IMR-90 (cell line): Measurements from ENCODE around the gene NKX1-1. TPM values are rescaled to one million over a fixed set of nuclear protein-coding genes. Genes with fewer than 3 reads are reported as not detected.

ENCODE experiments used
- ATAC-seq: fragments of 200-7000 bp; cut with Tn5 transposase; 2 replicates; pipeline ENCODE4 v1.9.1; 2020; ENCODE audit warnings: low read depth, mild to moderate bottlenecking, moderate library complexity
- BruUV-seq: library from RNA; stranded (reverse); fragments of 400-500 nt; replicated peaks from 2 replicates; lab custom pipeline; 2021; lab: Mats Ljungman, UMichigan
- CTCF ChIA-PET: fragments of 300-600 bp; formaldehyde crosslinking; extraction: SDS; loops from one replicate; lab custom pipeline; 2021; ENCODE audit warnings: antibody characterized with exemption; lab: Yijun Ruan, JAX
- POLR2A ChIA-PET: fragments of 300-600 bp; sonication (Branson Sonifier 250); formaldehyde crosslinking; loops from one replicate; lab custom pipeline; 2022; ENCODE audit warnings: antibody characterized with exemption; ENCODE audit not compliant: unreplicated experiment; lab: Charles Lee
- DNase-seq: peaks from one replicate; pipeline ENCODE4 v3.0.0; 2013
- H2AFZ ChIP-seq: replicated peaks from 2 replicates; pipeline ENCODE3; 2013; ENCODE audit warnings: low read length, mild to moderate bottlenecking; ENCODE audit not compliant: poor library complexity
- H2AK5ac ChIP-seq: 2 replicates; pipeline ENCODE4 v1.6.1; 2013; ENCODE audit warnings: low read depth, low read length, inconsistent platforms
- H2AK9ac ChIP-seq: replicated peaks from 2 replicates; pipeline ENCODE3; 2013; ENCODE audit warnings: mild to moderate bottlenecking, low read depth, low read length, moderate library complexity; ENCODE audit not compliant: poor library complexity
- H2BK120ac ChIP-seq: 2 replicates; pipeline ENCODE4 v1.6.1; 2013; ENCODE audit warnings: low read depth, low read length, inconsistent platforms
- H2BK15ac ChIP-seq: 3 replicates; pipeline ENCODE4 v1.6.1; 2013; ENCODE audit warnings: low read depth, low read length, inconsistent platforms
- H2BK20ac ChIP-seq: 2 replicates; pipeline ENCODE4 v1.6.1; 2013; ENCODE audit warnings: low read depth, mild to moderate bottlenecking, inconsistent platforms, low read length, moderate library complexity
- H2BK5ac ChIP-seq: 2 replicates; pipeline ENCODE4 v1.6.1; 2013; ENCODE audit warnings: mild to moderate bottlenecking, low read depth, low read length, inconsistent platforms; ENCODE audit not compliant: poor library complexity, severe bottlenecking
- H3K14ac ChIP-seq: replicated peaks from 2 replicates; pipeline ENCODE4 v1.6.1; 2013; ENCODE audit warnings: low read depth, low read length, inconsistent platforms
- H3K18ac ChIP-seq: 2 replicates; pipeline ENCODE4 v1.6.1; 2013; ENCODE audit warnings: low read depth, low read length, control low read depth
- H3K23ac ChIP-seq: 2 replicates; pipeline ENCODE4 v1.6.1; 2013; ENCODE audit warnings: low read depth, low read length, inconsistent platforms
- H3K27ac ChIP-seq: 2 replicates; pipeline ENCODE4 v1.5.1; 2013; ENCODE audit warnings: mild to moderate bottlenecking, control low read depth, low read length; ENCODE audit not compliant: insufficient read depth
- H3K27me3 ChIP-seq: 2 replicates; pipeline ENCODE4 v1.6.1; 2013; ENCODE audit warnings: low read length; ENCODE audit not compliant: control insufficient read depth, insufficient read depth
- H3K36me3 ChIP-seq: 2 replicates; pipeline ENCODE4 v1.6.1; 2013; ENCODE audit warnings: low read length, mixed read lengths; ENCODE audit not compliant: control insufficient read depth, insufficient read depth
- H3K4ac ChIP-seq: 2 replicates; pipeline ENCODE4 v1.6.1; 2013; ENCODE audit warnings: low read depth, low read length, inconsistent platforms
- H3K4me1 ChIP-seq: 2 replicates; pipeline ENCODE4 v1.6.1; 2013; ENCODE audit warnings: low read length, mixed read lengths; ENCODE audit not compliant: control insufficient read depth, insufficient read depth
- H3K4me2 ChIP-seq: 2 replicates; pipeline ENCODE4 v1.6.1; 2013; ENCODE audit warnings: low read depth, mild to moderate bottlenecking, control low read depth, low read length, moderate library complexity
- H3K4me3 ChIP-seq: 2 replicates; pipeline ENCODE4 v1.5.1; 2013; ENCODE audit warnings: low read depth, mild to moderate bottlenecking, control low read depth, low read length, moderate library complexity; ENCODE audit not compliant: insufficient read depth
- H3K56ac ChIP-seq: 2 replicates; pipeline ENCODE4 v1.6.1; 2013; ENCODE audit warnings: low read length, inconsistent platforms; ENCODE audit not compliant: insufficient read depth; ENCODE audit errors: extremely low read depth
- H3K79me1 ChIP-seq, 2 experiments: 2 replicates each; pipeline ENCODE4 v1.6.1; 2013; ENCODE audit warnings: low read length in 2 of 2, inconsistent platforms in 1 of 2, low read depth in 1 of 2
- H3K9ac ChIP-seq: 2 replicates; pipeline ENCODE4 v1.6.1; 2013; ENCODE audit warnings: low read depth, low read length, control low read depth
- H3K9me1 ChIP-seq: 2 replicates; pipeline ENCODE4 v1.6.1; 2013; ENCODE audit warnings: low read length, inconsistent platforms; ENCODE audit not compliant: insufficient read depth
- H3K9me3 ChIP-seq: 2 replicates; pipeline ENCODE4 v1.6.1; 2013; ENCODE audit warnings: low read length; ENCODE audit not compliant: control insufficient read depth, insufficient read depth
- H4K20me1 ChIP-seq: 2 replicates; pipeline ENCODE4 v1.6.1; 2013; ENCODE audit warnings: low read length, inconsistent platforms; ENCODE audit not compliant: insufficient read depth
- H4K5ac ChIP-seq: 2 replicates; pipeline ENCODE4 v1.6.1; 2013; ENCODE audit warnings: mild to moderate bottlenecking, low read depth, low read length, control low read depth
- H4K8ac ChIP-seq, 2 experiments: 2 replicates each; pipeline ENCODE4 v1.6.1; 2013; ENCODE audit warnings: low read depth in 2 of 2, low read length in 2 of 2, control low read depth in 1 of 2, inconsistent platforms in 1 of 2
- H4K91ac ChIP-seq: 2 replicates; pipeline ENCODE4 v1.6.1; 2013; ENCODE audit warnings: low read depth, low read length, inconsistent platforms; ENCODE audit not compliant: insufficient read depth
- BHLHE40 ChIP-seq: fragments of 150-350 bp; IDR thresholded peaks from 2 replicates; pipeline ENCODE4 v1.6.1; 2016; ENCODE audit warnings: mild to moderate bottlenecking, low read depth, low read length
- CHD1 ChIP-seq: IDR thresholded peaks from 2 replicates; pipeline ENCODE4 v1.6.1; 2012; ENCODE audit warnings: low read depth, low read length, improper control_type of control experiment
- CTCF ChIP-seq: conservative IDR thresholded peaks from 2 replicates; pipeline ENCODE4 v1.5.1; 2012; ENCODE audit warnings: mild to moderate bottlenecking, low read depth, low read length, improper control_type of control experiment
- ELK1 ChIP-seq: fragments of 150-350 bp; IDR thresholded peaks from 2 replicates; pipeline ENCODE4 v1.6.1; 2016; ENCODE audit warnings: low read depth, mild to moderate bottlenecking, low read length, moderate library complexity, borderline replicate concordance
- MAFK ChIP-seq: IDR thresholded peaks from 2 replicates; pipeline ENCODE4 v1.6.1; 2012; ENCODE audit warnings: low read depth, low read length, improper control_type of control experiment
- MXI1 ChIP-seq: IDR thresholded peaks from 2 replicates; pipeline ENCODE4 v1.6.1; 2012; ENCODE audit warnings: low read depth, mild to moderate bottlenecking, low read length, moderate library complexity, borderline replicate concordance
- POLR2A ChIP-seq: IDR thresholded peaks from 2 replicates; pipeline ENCODE4 v1.6.1; 2012; ENCODE audit warnings: mild to moderate bottlenecking, low read depth, low read length
- RCOR1 ChIP-seq: IDR thresholded peaks from 2 replicates; pipeline ENCODE4 v1.6.1; 2012; ENCODE audit warnings: mild to moderate bottlenecking, low read length, improper control_type of control experiment; ENCODE audit not compliant: insufficient replicate concordance
- RFX5 ChIP-seq: IDR thresholded peaks from 2 replicates; pipeline ENCODE4 v1.8.0; 2012; ENCODE audit warnings: low read depth, mild to moderate bottlenecking, low read length, moderate library complexity
- USF2 ChIP-seq: fragments of 150-350 bp; IDR thresholded peaks from 2 replicates; pipeline ENCODE4 v1.6.1; 2017; ENCODE audit warnings: mild to moderate bottlenecking, antibody characterized with exemption, low read length, low read depth
- WGBS, 2 experiments: methylation state at CpG; one replicate each; pipeline versions ENCODE4 v1.1.5 to v1.1.7; 2013; ENCODE audit warnings: missing lambda C conversion rate in 2 of 2; ENCODE audit not compliant: insufficient read length in 1 of 2; ENCODE audit errors: extremely low coverage in 2 of 2; 5-methylcytosine and 5-hydroxymethylcytosine counted together
- dilution Hi-C: fragments of 300-500 bp; cut with HindIII; formaldehyde crosslinking; loops from one replicate; pipeline ENCODE4 v1.14.3; 2018; ENCODE audit warnings: low sequenced_read_pairs; ENCODE audit not compliant: unreplicated experiment
- in situ Hi-C: fragments of 300-500 bp; cut with MboI; formaldehyde crosslinking; loops from 3 replicates; pipeline ENCODE4 v1.14.3; 2019; ENCODE audit warnings: low sequenced_read_pairs, inconsistent platforms, mixed read lengths
- intact Hi-C: fragments of 100-400 bp; cut with micrococcal nuclease; formaldehyde crosslinking; loops from 2 replicates; pipeline ENCODE4 v1.10.0; 2022
- polyA plus RNA-seq, 3 experiments: library from polyadenylated mRNA; depleted of rRNA; stranded (reverse); fragments of >200 nt; gene quantifications; 2 replicates each; pipeline ENCODE4 v1.2.3, GENCODE V29; 2012; ENCODE audit warnings: low replicate concordance in 1 of 3
- total RNA-seq: library from RNA; depleted of rRNA; stranded (reverse); fragments of >200 nt; gene quantifications from 2 replicates; pipeline ENCODE4 v1.2.3, GENCODE V29; 2012

Gene NKX1-1
- total and polyA plus RNA-seq, 2 of the 4 experiments (the other 2 are of a cell fraction), result not detected

- TF ChIP-seq BHLHE40, result no peak
Observed at GRCh38 chr4:1412376-1413203, 6.3 kb upstream of the NKX1-1 start (continued).

GRCh38 chr4:1411436-1412375, 5.5 kb upstream of the NKX1-1 start:
- ChIA-PET CTCF (no interaction called here), POLR2A (no interaction called here)
- Histone ChIP-seq H3K4ac (no peak overlapping the region), H3K18ac (no peak overlapping the region), H2BK15ac (no peak overlapping the region), H3K4me3 (no peak overlapping the region), H3K23ac (no peak overlapping the region), H2BK20ac (no peak overlapping the region), H4K5ac (no peak overlapping the region), H4K91ac (no peak overlapping the region), H4K20me1 (no peaks in the 10 kb centered on the region), H3K9me1 (no peaks in the 10 kb centered on the region), H3K4me2 (no peak overlapping the region), H3K27me3 (peaks cover 58% of the 10 kb centered on the region), H3K27ac (no peak overlapping the region), H3K9ac (no peak overlapping the region), H4K8ac (no peak overlapping the region), H2AK5ac (no peak overlapping the region), H2AFZ (no peak overlapping the region), H3K56ac (no peak overlapping the region), H3K4me1 (no peaks in the 10 kb centered on the region), H2BK5ac (no peak overlapping the region), H3K79me1 (no peaks in the 10 kb centered on the region), H2AK9ac (no peak overlapping the region), H3K9me3 (peaks cover 1% of the 10 kb centered on the region), H3K14ac (no peak overlapping the region), H3K36me3 (no peaks in the 10 kb centered on the region), H2BK120ac (no peak overlapping the region)
- intact Hi-C loops (no loop called here), dilution Hi-C loops (no loop called here), in situ Hi-C loops (no loop called here)
- BruUV-seq, result no TSS peak
- DNase-seq, result no peak
- WGBS, 2 experiments, result 27% methylated on average over 7 of the region's 17 CpGs; no CpG with 5 or more reads in 1 of the 2 experiments
- ATAC-seq, result no peak
- no peak for TF ChIP-seq CHD1
- no peak for TF ChIP-seq POLR2A
- no peak for TF ChIP-seq RFX5
- TF ChIP-seq RCOR1, result no peak
- no peak for TF ChIP-seq ELK1
- TF ChIP-seq USF2, result no peak
- TF ChIP-seq MXI1, result no peak
- TF ChIP-seq CTCF, result no peak
- no peak for TF ChIP-seq MAFK
